Measurements from ENCODE around the gene RAPGEF4.

RAPGEF4 gene

GRCh38 chr2:172849519-172850217, 114.0 kb downstream of the RAPGEF4 start:
- TF ChIP-seq CTCF (IDR thresholded peaks at IDR 0.05; ENCODE audit: low read depth, low read length) (no peak), EZH2phosphoT487 (IDR thresholded peaks at IDR 0.05; ENCODE audit: low read depth) (no peak)
- no peaks in the 10 kb centered on the region for H3K79me2 ChIP-seq (ENCODE audit: low read length)

GRCh38 chr2:172855588-172855987, 119.9 kb downstream of the RAPGEF4 start:
- no peak overlapping the region for H3K4me3 ChIP-seq (ENCODE audit: low read length)
- H3K4me2 ChIP-seq (ENCODE audit: low read length), result no peak overlapping the region
- H3K36me3 ChIP-seq (replicated peaks; ENCODE audit: low read depth, low read length), result no peaks in the 10 kb centered on the region
- TF ChIP-seq CTCF (IDR thresholded peaks at IDR 0.05; ENCODE audit: low read depth, low read length) (no peak), EZH2phosphoT487 (IDR thresholded peaks at IDR 0.05; ENCODE audit: low read depth) (no peak)
- peaks cover 10% of the 10 kb centered on the region for H3K4me1 ChIP-seq (ENCODE audit: low read length)
- H3K9me3 ChIP-seq (ENCODE audit: insufficient read depth, low read length), result no peaks in the 10 kb centered on the region
- no peaks in the 10 kb centered on the region for H3K27me3 ChIP-seq (ENCODE audit: low read depth, low read length)
- H2AFZ ChIP-seq (ENCODE audit: low read depth, low read length), result no peak overlapping the region
- no peaks in the 10 kb centered on the region for H3K79me2 ChIP-seq (ENCODE audit: low read length)
- no peak overlapping the region for H3K27ac ChIP-seq (ENCODE audit: low read length)
- H4K20me1 ChIP-seq (ENCODE audit: insufficient read depth, low read length), result no peaks in the 10 kb centered on the region
- H3K9ac ChIP-seq (ENCODE audit: low read length), result no peak overlapping the region

More at GRCh38 chr2:172849519-172850217, 114.0 kb downstream of the RAPGEF4 start:
- Histone ChIP-seq H3K36me3 (replicated peaks; ENCODE audit: low read depth, low read length) (no peaks in the 10 kb centered on the region), H2AFZ (ENCODE audit: low read depth, low read length) (no peak overlapping the region), H3K4me1 (ENCODE audit: low read length) (no peaks in the 10 kb centered on the region), H3K4me2 (ENCODE audit: low read length) (no peak overlapping the region), H3K27ac (ENCODE audit: low read length) (no peak overlapping the region), H3K9me3 (ENCODE audit: insufficient read depth, low read length) (no peaks in the 10 kb centered on the region), H3K9ac (ENCODE audit: low read length) (no peak overlapping the region), H4K20me1 (ENCODE audit: insufficient read depth, low read length) (no peaks in the 10 kb centered on the region), H3K27me3 (ENCODE audit: low read depth, low read length) (no peaks in the 10 kb centered on the region), H3K4me3 (ENCODE audit: low read length) (no peak overlapping the region)

- H3K4me3 ChIP-seq (ENCODE audit: low read length), result no peak overlapping the region
- no peaks in the 10 kb centered on the region; the same call in 1 of the 2 replicates for H3K27me3 ChIP-seq (ENCODE audit: low read depth, low read length)
- no peaks in the 10 kb centered on the region for H3K9me3 ChIP-seq (ENCODE audit: insufficient read depth, low read length)
- H3K9ac ChIP-seq (ENCODE audit: low read length), result no peak overlapping the region
- H3K36me3 ChIP-seq (replicated peaks; ENCODE audit: low read depth, low read length), result no peaks in the 10 kb centered on the region
- H3K27ac ChIP-seq (ENCODE audit: low read length), result no peak overlapping the region
- no peaks in the 10 kb centered on the region for H3K79me2 ChIP-seq (ENCODE audit: low read length)
- no peak overlapping the region for H3K4me2 ChIP-seq (ENCODE audit: low read length)
- no peaks in the 10 kb centered on the region for H4K20me1 ChIP-seq (ENCODE audit: insufficient read depth, low read length)
- TF ChIP-seq EZH2phosphoT487 (IDR thresholded peaks at IDR 0.05; ENCODE audit: low read depth) (no peak), CTCF (IDR thresholded peaks at IDR 0.05; ENCODE audit: low read depth, low read length) (no peak)
- H2AFZ ChIP-seq (ENCODE audit: low read depth, low read length), result no peak overlapping the region
- peaks cover 10% of the 10 kb centered on the region for H3K4me1 ChIP-seq (ENCODE audit: low read length)
Measured at GRCh38 chr2:172856606-172857005, 121.0 kb downstream of the RAPGEF4 start.

- H3K9ac ChIP-seq (ENCODE audit: low read length), result no peak overlapping the region
- H3K79me2 ChIP-seq (ENCODE audit: low read length), result no peaks in the 10 kb centered on the region
Measured at GRCh38 chr2:172858473-172858745, 122.8 kb downstream of the RAPGEF4 start.

More at GRCh38 chr2:172858473-172858745, 122.8 kb downstream of the RAPGEF4 start:
- Histone ChIP-seq H3K9me3 (ENCODE audit: insufficient read depth, low read length) (no peaks in the 10 kb centered on the region), H4K20me1 (ENCODE audit: insufficient read depth, low read length) (no peaks in the 10 kb centered on the region), H3K4me2 (ENCODE audit: low read length) (no peak overlapping the region), H3K4me3 (ENCODE audit: low read length) (no peak overlapping the region), H3K27me3 (ENCODE audit: low read depth, low read length) (peaks cover 16% of the 10 kb centered on the region), H3K4me1 (ENCODE audit: low read length) (peaks cover 10% of the 10 kb centered on the region), H3K27ac (ENCODE audit: low read length) (no peak overlapping the region), H3K36me3 (replicated peaks; ENCODE audit: low read depth, low read length) (no peaks in the 10 kb centered on the region), H2AFZ (ENCODE audit: low read depth, low read length) (no peak overlapping the region)
- no peak for TF ChIP-seq CTCF (IDR thresholded peaks at IDR 0.05; ENCODE audit: low read depth, low read length)
- TF ChIP-seq EZH2phosphoT487 (IDR thresholded peaks at IDR 0.05; ENCODE audit: low read depth), result no peak
